Suppressor macrophage (primary cell): ENCODE measurements around the gene DISC1.

ENCODE experiments used
- DNase-seq, 4 experiments: peaks; one replicate each; pipeline ENCODE4 v3.0.0-alpha.2; 2020 to 2022

The DISC1 gene

DNA sequence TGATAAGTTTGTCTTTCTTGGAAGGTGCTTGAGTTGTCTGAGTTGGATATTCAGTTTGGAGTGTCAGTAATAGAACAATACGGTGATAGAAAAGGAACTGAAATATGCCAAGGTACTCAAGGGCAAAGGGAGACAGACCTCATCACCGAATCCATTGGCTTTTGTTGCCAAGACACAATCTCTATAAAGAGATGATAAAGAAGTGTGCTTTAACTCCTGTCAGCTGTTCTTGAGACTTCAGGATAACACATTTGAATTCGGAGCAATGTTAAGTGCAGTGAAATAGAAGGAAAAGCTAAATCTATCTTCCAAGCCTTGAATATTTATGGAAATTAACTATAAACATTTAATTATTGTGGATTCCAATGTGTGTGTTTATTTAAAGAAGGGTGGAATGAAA, 194.7 kb downstream of the DISC1 start:
- DNase-seq, result no peak

DNA sequence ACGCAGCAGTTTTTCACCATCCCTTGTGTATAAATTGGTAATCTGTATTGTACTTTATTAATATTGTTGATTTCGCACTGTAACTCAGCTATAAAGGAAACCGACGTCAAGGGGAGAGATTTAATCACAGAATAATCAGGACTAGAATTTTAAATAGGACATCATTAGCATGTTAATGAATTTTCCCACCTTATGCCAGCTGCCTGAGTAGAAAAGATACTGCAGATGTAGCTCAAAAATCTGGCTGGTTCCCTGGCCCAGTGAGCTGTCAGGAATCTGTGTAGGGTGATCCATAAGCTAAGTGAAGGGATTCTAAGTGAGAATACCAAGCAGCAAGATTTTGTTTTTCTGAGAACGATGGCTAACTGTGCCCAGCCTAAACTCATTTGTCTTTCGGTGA, 195.5 kb downstream of the DISC1 start:
- no peak for DNase-seq

DNA sequence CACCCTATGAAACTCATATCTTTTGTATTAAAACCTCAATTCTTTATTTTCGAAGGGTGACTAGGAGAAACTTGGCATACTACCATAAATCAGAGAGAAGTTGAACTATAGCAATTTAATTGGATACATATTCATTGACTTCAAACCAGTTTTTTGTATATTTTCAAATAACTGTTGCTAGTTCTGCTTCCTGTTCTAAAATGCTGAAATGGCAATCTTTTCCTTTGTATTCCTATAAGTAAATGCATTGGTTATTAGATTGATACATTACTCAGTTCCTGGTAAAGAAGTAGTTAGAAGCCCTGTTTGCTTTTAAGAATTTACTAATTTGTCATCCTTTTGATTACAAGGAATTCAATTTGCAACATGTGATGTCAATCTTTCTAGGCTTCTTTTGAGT, 200.0 kb downstream of the DISC1 start:
- DNase-seq, result no peak

DNA sequence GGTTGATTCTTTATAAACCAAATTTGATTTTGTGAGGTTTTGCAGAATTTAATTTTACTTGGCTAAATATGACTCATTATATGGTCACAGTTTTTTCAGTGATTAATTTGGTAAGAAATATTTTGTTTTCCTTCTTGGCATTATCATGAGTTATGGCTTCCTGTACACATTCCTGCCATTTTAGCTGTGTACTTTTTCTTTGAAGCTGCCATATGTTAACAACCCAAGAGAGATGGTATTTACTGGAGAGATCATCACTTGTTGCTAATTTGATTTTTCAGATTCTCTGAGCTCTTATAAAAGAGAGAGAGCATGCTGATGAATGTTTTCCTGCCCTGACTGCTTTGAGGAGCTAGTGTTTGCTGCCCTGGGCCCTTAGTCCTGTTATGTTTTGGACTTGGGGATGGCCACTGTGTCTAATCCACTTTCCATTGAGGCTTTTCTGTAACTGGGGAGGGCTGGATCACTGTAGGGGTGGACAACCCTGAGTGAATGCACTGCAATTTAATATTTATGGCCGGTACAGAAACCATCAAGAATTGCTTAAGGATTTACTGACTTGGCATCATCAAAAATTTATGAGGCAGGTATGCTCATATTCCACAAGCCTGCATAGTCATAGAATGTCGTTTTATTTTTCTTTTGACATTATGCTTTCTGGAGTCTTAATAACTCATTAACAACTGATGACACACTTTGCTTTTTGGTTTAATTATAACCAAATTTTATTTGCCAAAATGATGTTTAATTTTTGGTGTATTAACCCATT, 200.9 kb downstream of the DISC1 start:
- no peak for DNase-seq

DNA sequence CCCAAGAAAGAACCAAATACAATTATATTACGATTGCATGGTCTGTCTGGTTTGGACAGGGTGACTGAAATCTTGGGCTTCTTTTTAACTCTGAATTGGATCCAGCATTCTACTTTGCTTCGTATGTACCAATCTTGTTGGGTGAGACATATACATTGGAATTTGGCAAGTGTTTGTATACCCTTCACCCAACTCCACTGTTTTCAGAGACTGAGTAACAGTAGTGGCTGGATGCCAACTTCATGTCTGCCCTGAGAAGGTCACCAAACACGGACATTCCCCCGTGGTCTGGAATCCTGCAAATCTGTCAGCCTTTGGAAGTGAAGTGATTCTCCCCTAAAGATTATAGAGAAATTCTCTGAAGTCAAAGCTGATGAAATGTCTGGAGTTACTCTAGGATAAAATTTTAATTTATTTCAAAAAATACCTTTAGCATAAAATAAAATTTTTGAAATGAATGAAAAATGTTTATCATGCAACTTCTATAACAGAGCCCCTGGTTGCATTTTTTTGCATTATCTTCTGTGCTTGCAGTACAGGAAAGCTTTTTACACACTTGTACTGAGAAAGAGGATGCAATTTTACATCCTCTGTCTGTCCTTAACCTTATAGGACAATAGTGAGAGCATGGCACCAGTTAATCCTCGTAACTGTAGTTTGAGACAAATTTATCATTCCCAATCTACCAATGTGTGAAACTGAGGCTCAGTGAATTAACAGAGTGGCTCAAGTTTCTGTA, 201.8 kb downstream of the DISC1 start:
- DNase-seq, result no peak

DNA sequence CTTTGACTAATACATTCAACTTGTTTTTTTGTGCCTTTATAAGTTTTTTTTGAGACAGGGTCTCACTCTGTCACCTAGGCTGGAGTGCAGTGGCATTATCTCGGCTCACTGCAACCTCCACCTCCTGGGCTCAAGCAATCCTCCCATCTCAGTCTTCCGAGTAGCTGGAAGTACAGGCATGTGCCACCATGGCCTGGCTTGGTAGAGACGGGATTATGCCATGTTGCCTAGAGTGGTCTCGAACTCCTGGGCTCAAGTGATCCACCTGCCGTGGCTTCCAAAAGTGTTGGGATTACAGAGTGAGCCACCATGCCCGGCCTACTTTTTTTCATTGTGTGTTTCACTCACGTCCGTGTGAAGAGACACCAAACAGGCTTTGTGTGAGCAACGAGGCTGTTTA, 202.7 kb downstream of the DISC1 start:
- no peak for DNase-seq

DNA sequence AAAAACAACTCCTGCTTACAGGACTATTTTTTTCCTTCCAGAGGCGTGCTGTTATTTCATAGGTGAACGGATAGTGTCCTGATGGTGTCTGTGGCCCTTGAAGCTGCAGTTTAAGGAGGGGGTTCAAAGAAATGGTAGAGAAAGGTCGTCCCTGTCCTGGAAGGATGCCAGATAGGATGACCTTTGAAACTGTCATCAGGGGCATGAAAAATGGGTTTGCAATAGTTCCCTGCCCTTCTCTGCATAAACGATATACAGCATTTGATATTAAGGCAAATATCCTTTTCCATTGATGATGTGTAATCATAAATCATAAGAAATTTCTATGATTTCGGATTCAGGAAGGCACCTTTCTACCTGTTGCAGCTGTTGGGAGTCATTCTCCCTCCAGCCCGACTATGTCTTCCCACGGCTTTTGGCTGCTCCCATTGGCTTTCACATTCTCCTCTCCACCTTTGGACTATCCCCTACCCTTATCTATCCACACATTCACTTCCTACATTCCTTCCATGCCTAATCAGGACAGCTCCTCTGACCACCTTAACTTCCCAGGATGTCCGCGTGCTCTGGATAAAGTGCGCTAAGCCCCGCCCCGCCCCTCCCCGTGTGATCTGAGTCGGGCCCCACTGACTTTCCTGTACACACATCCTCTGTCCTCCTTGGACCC, 209.8 kb downstream of the DISC1 start:
- no peak for DNase-seq

DNA sequence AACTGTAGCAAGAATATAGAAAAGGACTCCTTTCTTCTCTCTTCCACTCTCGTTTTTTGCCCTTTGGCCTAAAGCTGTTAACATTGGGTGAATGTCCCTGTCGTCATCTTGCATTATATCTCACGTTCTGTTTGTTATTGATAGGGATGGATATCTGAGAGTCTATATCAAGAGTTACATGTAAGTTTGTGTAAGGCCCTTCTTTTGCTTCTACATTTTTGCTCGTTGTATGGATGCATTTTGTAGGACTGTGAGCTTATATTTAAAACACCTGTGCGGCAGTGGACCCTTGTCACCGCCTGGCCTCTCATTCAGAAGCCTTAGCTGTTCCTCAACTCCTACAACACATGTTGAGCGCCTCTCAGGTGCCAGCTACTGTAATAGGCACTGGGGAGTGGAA, 211.9 kb downstream of the DISC1 start:
- DNase-seq, result no peak

DNA sequence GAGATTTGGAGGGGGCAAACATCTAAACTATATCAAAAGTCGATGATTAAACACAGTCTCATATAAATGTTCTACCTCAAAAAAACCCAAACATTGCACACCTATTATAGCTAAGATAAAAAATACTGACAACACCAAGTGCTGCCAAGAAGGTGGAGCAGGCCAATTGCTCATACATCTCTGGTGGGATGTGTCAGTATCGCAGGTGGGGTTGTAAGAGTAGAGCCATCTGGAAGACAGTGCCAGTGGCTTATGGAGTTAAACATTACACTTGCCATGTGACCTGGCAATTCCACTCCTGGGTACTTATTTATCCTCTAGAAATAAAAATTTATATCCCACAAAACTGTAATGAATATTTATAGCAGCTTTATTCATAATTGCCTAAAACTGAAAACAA, 213.4 kb downstream of the DISC1 start:
- no peak for DNase-seq

DNA sequence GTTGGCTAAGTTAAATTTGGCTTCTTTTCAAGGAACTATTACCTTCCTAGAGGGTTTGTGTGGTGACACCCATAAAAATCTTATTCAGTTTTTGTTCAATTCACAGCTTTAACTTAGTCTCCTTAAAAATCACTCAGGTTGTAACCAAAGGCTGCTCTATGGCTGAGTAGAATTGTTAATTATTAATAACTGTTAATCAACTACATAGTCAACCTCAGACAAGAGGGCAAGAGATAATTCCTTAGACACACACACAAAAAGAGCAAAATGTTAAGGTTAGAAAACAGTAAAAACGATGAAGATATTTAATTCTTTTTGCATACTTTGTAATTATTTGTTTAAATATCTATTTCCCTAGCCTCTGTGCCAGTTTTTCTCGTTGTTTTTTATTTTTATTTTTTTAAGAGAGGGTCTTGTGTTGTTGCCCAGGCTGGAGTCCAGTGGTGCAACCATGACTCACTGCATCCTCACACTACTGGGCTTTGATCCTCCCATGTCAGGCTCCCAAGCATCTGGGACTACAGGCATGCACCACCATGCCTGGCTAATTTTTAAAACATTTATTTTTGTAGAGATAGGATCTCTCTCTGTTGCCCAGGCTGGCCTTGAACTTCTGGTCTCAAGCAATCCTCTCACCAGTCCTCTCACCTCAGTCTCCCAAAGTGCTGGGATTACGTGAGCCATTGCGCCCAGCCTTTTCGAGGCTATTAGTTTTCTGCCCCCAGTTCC, 215.2 kb downstream of the DISC1 start:
- no peak for DNase-seq

DNA sequence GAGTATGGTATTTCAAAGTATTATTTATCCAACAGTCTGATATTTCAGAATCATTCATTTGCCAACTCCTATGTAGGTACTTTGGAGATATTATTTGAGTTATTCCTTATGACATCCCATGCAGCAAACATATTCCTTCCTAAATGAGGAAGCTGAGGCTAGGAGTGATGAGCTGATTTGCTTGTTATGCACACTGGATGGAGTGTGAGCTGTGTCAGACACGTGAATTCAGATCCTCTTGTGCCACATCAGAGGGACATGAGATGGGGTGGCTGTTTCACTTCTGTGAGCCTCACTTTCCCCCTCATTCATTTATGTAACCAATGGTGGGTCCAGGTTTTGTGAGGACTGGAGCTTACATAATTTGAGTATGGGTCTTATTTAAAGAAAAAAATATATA, 215.9 kb downstream of the DISC1 start:
- peak; percentile 24 to 74 (median 58) for DNase-seq

DNA sequence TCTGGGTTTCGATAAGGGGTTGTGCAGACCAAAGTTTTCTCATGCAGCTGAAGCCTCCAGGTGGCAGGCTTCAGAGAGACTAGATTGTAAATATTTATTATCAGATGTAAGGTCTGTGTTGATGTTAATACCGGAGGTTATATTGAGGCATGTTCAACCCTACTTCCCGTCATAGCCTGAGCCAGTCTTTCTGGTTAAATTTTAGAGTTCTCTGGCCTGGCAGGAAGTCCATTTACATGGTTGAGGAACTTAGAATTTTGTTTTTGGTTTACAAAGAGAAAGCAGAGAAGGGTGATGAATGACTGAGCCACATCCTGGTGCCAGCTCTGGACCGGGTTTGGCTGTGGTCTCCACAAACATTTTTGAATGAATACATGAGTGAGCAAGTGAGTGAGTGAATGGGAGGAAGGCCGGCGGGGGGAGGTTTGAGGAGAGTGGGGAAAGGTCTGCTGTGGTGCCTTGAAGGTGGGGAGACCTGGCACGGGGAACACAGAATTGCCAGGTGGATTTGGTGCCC, 218.5 kb downstream of the DISC1 start:
- peak; percentile 13 to 59 (median 31) for DNase-seq

DNA sequence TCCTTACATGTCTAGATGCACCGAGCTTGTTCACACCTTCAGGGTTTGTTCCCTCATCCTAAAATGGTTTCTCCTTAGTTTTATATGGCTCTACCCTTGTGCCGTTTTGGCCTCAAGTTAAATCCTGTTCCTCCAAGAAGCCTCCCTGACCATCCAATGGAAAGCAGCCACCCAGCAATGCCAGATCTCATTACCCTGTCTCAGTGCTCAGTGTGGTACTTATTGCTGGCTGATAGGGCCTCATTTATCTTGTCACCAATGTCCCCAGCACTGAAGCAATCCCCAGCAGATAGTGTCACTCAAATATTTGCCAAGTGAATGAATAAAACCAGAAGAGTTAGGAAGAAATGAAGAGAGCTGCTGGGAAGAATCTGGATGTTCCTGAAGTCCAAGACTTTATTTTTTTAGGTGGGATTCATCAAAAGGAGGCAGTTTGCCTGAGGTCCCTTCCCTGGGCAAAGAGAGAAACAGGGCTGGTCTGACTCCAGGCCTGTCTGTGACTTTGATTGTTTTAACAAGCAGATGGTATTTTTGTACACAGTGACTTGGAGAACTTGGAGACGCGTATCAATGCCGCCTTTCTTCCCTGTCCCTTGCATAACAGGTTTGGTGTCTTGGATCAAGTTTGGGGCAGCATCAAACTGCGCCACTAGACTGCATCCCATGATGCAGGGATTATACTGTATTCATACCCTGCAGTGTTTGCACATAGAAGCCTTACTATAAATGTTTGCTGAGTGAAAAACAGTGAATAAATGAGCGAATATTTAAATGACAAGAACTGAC, 221.2 kb downstream of the DISC1 start:
- DNase-seq, result no peak

DNA sequence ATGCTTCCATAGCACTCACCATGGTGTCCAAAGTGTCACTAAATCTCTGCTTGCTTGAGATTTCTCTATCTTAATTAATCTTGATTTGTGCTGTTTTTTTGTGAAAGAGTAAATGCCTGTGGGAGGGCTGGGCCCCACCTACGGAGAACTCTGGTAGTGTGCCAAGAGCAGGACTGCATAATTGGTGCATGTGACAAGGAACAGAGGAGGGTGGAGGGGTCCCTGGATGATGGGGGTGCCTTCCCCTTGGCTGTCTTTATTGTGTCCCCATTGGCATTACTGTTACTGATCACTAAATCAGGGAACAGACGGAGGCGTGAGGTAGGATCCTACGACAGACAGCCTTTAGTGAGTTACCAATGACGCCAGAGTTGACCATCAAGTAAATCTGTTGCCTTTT, 223.4 kb downstream of the DISC1 start:
- no peak for DNase-seq

DNA sequence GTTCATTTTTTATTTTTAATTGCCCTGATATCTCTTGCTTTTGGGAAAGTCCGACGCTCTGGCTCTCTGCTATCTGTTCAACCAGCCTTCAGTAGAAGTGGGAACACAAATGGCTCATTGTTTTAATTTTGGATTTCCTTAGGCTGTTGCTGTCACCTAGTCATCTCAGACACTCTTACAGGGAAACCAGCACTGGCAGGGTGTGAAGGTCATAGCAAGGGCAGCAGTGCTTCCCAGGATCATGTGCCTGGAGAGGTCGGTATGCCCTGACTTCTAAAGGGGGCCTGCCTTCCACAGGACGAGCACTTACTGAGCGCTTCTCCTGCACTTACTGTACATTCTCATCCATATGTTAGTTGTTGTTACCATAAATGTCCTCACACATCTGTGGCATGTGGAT, 224.2 kb downstream of the DISC1 start:
- no peak for DNase-seq

DNA sequence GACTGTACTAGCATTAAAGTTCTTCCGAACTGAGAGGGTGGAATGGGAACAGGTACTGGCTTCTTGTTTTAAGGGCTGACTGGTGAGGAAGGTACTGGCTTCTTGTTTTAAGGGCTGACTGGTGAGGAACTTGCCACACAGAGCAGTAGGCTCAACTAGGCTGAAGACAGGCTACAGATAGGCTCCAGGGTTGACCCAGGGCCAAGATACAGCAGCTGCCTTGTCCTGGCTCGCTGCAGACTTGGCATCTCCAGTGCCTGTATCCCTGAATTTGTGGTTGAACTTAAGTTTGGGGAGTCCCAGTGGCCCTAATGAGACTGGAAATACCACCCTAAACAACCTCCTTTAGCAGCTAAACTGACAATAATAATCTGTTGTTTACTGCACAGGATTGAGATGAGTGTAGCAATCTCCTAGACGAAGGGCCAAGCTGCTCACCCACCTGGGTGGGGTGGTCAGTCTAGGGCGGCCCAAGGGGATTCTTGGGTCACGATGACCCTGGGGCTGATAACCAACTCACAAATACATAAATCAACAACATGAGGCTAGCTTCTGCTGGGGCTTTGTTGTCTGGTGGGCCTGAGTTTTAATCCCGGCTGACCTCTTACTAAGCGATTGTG, 227.1 kb downstream of the DISC1 start:
- DNase-seq, result no peak

DNA sequence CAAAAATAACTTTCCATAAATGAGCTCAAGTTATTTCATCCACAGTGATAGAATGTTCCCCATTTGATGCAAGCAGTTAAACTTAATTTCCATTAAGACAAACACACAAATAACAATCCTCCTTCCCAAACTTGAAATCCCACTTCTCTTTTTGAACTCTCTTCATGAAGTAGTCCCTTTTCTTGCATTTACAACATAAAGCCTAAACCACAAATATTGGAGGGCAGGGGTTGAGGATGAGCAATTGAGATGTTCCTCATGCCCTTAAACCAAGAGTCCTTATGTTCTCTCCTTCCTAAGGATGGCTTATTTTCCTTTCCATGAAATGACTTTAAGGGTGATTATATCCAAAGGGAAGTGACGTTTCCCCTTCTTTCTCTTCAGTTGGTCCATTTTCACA, 228.8 kb downstream of the DISC1 start:
- DNase-seq, result peak; percentile 14 to 66 (median 46)

DNA sequence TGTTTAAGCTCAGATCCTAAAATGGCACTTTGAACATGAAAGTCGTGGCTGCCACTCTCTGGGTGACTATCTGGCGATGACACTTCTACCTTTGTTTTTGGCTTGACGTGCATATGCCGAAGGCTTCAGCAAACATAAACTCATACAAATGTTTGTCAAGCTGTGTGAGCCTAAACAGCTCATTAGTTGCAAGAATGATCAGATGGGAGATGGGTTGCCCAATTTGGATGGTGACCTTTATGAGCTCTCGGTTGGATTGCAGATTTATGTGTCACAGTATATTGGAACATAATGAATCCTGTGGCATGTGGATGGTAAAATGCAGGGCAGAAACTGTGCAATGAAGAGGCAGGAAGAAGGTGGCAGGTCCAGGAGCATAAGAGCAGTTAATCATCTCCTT, 229.3 kb downstream of the DISC1 start:
- DNase-seq, result peak; percentile 27 to 74 (median 51)

DNA sequence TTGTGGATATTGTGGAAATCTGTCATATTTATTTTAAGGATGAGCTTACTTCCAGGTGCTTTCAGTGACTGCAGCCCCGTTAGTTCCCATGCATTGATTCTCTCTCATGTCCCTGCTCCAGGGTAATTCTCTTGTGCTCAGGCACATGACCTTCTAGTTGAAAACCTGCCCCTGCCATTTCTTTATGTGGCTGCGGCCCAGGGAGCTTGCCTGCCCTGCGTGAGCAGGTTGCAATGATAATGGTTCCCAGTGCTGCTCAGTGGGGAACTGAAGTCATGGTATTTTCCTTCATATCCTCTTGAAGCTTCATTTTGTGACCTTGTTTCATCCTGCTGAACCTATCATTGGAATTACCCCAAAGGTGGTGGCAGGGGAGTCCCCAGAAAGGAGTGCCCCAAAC, 229.8 kb downstream of the DISC1 start:
- no peak for DNase-seq

DNA sequence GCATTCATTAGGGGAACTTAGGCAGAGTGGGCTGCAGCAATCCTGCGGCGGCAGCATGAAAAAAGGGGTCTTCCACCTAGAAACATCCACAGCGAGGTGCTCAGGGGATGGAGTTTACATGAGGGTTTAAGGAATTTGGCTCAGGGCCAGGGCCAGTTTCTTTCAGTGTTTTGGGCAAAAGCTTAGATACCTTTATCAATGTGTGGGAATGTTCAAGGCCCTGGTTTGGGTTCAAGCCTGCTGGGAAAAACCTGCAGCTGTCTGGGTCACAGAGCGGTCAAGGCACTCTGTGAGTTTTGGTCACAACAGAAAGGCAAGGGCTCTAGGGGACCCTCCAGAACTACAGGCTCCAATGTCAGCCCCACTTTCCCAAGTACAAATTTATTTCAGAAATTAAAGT, 230.3 kb downstream of the DISC1 start:
- DNase-seq, result no peak

DNA sequence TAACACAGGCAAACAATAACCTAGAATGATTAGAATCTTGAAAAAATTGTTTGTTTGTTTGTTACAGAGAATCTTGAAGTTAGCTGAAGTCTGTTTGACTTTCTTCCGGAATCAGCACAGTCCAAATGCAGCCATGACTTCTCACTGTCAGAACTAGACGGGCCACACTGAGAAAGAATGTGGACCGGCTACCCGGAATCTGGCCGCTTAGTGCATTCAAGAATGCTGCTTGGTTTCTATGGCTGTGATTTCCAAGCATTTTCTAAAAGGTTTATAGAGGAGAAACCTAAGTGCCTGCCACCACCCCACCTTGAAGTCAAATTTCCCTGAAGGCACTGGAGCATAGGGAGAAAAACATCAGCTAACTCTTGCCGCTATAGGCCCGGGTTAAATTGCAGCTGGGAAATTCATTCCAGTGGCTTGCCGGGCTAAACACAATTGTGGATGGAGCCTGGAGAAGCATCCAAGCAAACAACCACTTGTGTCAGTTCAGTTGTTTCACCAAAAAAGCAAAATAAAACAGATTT, 231.1 kb downstream of the DISC1 start:
- no peak for DNase-seq
